ENCODE data around the gene UBE2F.
"Not testable (repeated sequence)": the region's sequence is repeated elsewhere in the genome, so short reads cannot be mapped to it uniquely, and the experiment has no call there.

DNA sequence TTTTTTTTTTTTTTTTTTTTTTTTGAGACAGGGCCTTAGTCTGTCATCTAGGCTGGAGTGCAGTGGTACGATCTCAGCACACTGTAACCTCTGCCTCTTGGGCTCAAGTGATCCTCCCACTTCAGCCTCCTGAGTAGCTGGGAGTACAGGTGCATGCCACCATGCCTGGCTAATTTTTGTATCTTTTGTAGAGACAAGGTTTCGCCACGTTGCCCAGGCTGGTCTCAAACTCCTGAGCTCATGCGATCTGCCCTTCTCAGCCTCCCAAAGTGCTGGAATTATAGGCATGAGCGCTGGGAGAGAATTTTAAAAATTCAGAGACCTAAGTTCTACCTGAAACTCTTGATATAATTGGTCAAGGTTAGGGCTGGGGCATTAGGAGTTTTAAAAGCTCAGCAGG lies 14.8 kb downstream of the UBE2F start:
- TF ChIP-seq EP300 (IDR thresholded peaks at IDR 0.05) = not testable (repeated sequence)
- TF ChIP-seq, protein P1, sequence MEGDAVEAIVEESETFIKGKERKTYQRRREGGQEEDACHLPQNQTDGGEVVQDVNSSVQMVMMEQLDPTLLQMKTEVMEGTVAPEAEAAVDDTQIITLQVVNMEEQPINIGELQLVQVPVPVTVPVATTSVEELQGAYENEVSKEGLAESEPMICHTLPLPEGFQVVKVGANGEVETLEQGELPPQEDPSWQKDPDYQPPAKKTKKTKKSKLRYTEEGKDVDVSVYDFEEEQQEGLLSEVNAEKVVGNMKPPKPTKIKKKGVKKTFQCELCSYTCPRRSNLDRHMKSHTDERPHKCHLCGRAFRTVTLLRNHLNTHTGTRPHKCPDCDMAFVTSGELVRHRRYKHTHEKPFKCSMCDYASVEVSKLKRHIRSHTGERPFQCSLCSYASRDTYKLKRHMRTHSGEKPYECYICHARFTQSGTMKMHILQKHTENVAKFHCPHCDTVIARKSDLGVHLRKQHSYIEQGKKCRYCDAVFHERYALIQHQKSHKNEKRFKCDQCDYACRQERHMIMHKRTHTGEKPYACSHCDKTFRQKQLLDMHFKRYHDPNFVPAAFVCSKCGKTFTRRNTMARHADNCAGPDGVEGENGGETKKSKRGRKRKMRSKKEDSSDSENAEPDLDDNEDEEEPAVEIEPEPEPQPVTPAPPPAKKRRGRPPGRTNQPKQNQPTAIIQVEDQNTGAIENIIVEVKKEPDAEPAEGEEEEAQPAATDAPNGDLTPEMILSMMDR (IDR thresholded peaks at IDR 0.05) = not testable (repeated sequence)
